KG1 (cell line): Measurements from ENCODE around the gene CLEC18C.
"Not testable (repeated sequence)": the region's sequence is repeated elsewhere in the genome, so short reads cannot be mapped to it uniquely, and the experiment has no call there.

Source experiments
- DNase-seq: peaks from one replicate; lab custom pipeline; 2025; lab: John Stamatoyannopoulos, UW

Gene CLEC18C

GRCh38 chr16:70173212-70173837 is at the start of gene CLEC18C:
Gene CLEC18C, plus strand, starts transcription at chr16:70173787. Its CDS starts 492 bp downstream, at chr16:70174279.
- DNase-seq, result not testable (repeated sequence)

GRCh38 chr16:70123822-70124221 is 49.8 kb upstream of the CLEC18C start:
- not testable (repeated sequence) for DNase-seq

GRCh38 chr16:70126226-70126625 is 47.4 kb upstream of the CLEC18C start:
- DNase-seq, result not testable (repeated sequence)

- DNase-seq, result not testable (repeated sequence)
These were observed 45.9 kb upstream of the CLEC18C start for GRCh38 chr16:70127706-70128105.

GRCh38 chr16:70128844-70129243 is 44.7 kb upstream of the CLEC18C start:
- not testable (repeated sequence) for DNase-seq

- not testable (repeated sequence) for DNase-seq
These were observed 37.8 kb upstream of the CLEC18C start for GRCh38 chr16:70135796-70136195.

- DNase-seq, result not testable (repeated sequence)
These were observed 37.0 kb upstream of the CLEC18C start for GRCh38 chr16:70136595-70136994.

GRCh38 chr16:70142739-70143138 is 30.8 kb upstream of the CLEC18C start:
- DNase-seq, result not testable (repeated sequence)

GRCh38 chr16:70143231-70143895 is 30.2 kb upstream of the CLEC18C start:
- DNase-seq, result not testable (repeated sequence)

GRCh38 chr16:70147853-70148252 is 25.7 kb upstream of the CLEC18C start:
- not testable (repeated sequence) for DNase-seq

- not testable (repeated sequence) for DNase-seq
These were observed 25.1 kb upstream of the CLEC18C start for GRCh38 chr16:70148453-70148852.

GRCh38 chr16:70149296-70149695 is 24.3 kb upstream of the CLEC18C start:
- not testable (repeated sequence) for DNase-seq

GRCh38 chr16:70151391-70151790 is 22.2 kb upstream of the CLEC18C start:
- DNase-seq, result no peak

GRCh38 chr16:70151941-70152509 is 21.6 kb upstream of the CLEC18C start:
- no peak for DNase-seq

- DNase-seq, result no peak
These were observed 20.8 kb upstream of the CLEC18C start for GRCh38 chr16:70152578-70153302.

GRCh38 chr16:70154736-70155135 is 18.9 kb upstream of the CLEC18C start:
- not testable (repeated sequence) for DNase-seq

- DNase-seq, result no peak
These were observed 17.2 kb upstream of the CLEC18C start for GRCh38 chr16:70156207-70156978.

- no peak for DNase-seq
These were observed 16.5 kb upstream of the CLEC18C start for GRCh38 chr16:70157105-70157476.

GRCh38 chr16:70157477-70158260 is 15.9 kb upstream of the CLEC18C start:
- DNase-seq, result no peak

- DNase-seq, result no peak
These were observed 15.2 kb upstream of the CLEC18C start for GRCh38 chr16:70158261-70158939.
